ENCODE data around the gene TRIM2. TPM values are rescaled to one million over a fixed set of nuclear protein-coding genes. Genes with fewer than 3 reads are reported as not detected.

TRIM2 gene
- total and polyA plus RNA-seq, 2 of the 8 experiments (the other 6 are each of a cell fraction or from before 2014, with no cell fraction given) = 34.0 to 59.8 TPM

- Histone ChIP-seq H2BK20ac (ENCODE audit: low read length) (no peak overlapping the region), H3K56ac (replicated peaks; ENCODE audit: insufficient read length, low read depth, low read length) (no peak overlapping the region), H3K18ac (ENCODE audit: extremely low read depth, low read length) (no peak overlapping the region), H2BK15ac (ENCODE audit: low read length) (no peak overlapping the region), H3K27ac (ENCODE audit: low read depth, low read length) (no peak overlapping the region), H4K20me1 (replicated peaks in 1 of 2; ENCODE audit: control insufficient read depth in 1 of 2, insufficient read depth in 2 of 2, low read length in 2 of 2) (peaks cover 0 to 2% of the 10 kb centered on the region in 2 experiments), H2AK5ac (ENCODE audit: low read depth, low read length) (no peak overlapping the region), H3K27me3 (replicated peaks in 1 of 4; ENCODE audit: control insufficient read depth in 3 of 4, extremely low read depth in 1 of 4, insufficient read depth in 3 of 4, low read length in 3 of 4) (no peaks in the 10 kb centered on the region), H3K36me3 (ENCODE audit: control insufficient read depth in 2 of 4, insufficient read depth in 4 of 4, low read length in 3 of 4) (peaks cover 0 to 12% (median 2%) of the 10 kb centered on the region in 4 experiments; a peak in 4 of 8 replicates), H3K4ac (replicated peaks; ENCODE audit: insufficient read length, low read depth, low read length) (no peak overlapping the region), H3K9ac (replicated peaks in 1 of 4; ENCODE audit: extremely low read depth in 1 of 4, low read depth in 3 of 4, low read length in 3 of 4) (no peak overlapping the region), H2BK5ac (ENCODE audit: low read depth, low read length) (no peak overlapping the region), H4K8ac (ENCODE audit: extremely low read depth, insufficient read depth, low read length) (no peak overlapping the region), H3K4me1 (replicated peaks in 1 of 4; ENCODE audit: control insufficient read depth in 3 of 4, insufficient read depth in 4 of 4, low read length in 3 of 4) (no peaks in the 10 kb centered on the region), H3K23me2 (ENCODE audit: low read depth, low read length) (no peaks in the 10 kb centered on the region), H2AFZ (ENCODE audit: low read length) (no peak overlapping the region), H3K9me3 (ENCODE audit: insufficient read depth in 2 of 2, low read depth in 1 of 2, low read length in 1 of 2) (no peaks in the 10 kb centered on the region), H3K79me1 (ENCODE audit: low read depth, low read length) (no peaks in the 10 kb centered on the region), H2BK120ac (replicated peaks; ENCODE audit: low read depth, low read length) (no peak overlapping the region), H2BK12ac (ENCODE audit: low read depth, low read length) (no peak overlapping the region), H3K14ac (ENCODE audit: insufficient read length) (no peak overlapping the region), H3K4me3 (ENCODE audit: extremely low read depth in 1 of 4, insufficient read depth in 2 of 4, low read depth in 3 of 4, low read length in 4 of 4) (no peak overlapping the region), H4K5ac (ENCODE audit: insufficient read length, low read depth, low read length) (no peak overlapping the region), H3K23ac (ENCODE audit: insufficient read length) (no peak overlapping the region), H3K4me2 (ENCODE audit: insufficient read depth in 1 of 2, low read depth in 2 of 2, low read length in 2 of 2) (no peak overlapping the region), H3K79me2 (ENCODE audit: control insufficient read depth in 1 of 2, insufficient read depth in 2 of 2, low read length in 2 of 2) (no peaks in the 10 kb centered on the region), H4K91ac (replicated peaks; ENCODE audit: insufficient read length, low read length) (no peak overlapping the region)
- FAIRE-seq = no peak
- POLR2A ChIA-PET (ENCODE audit: partially characterized antibody) = no interaction called here
- CTCF ChIA-PET (ENCODE audit: partially characterized antibody) = no interaction called here
- DNase-seq (ENCODE audit: low read depth in 1 of 2, low spot score in 2 of 2) = no peak
- no peak for TF ChIP-seq CTCF (IDR thresholded peaks at IDR 0.05; ENCODE audit: control extremely low read depth in 1 of 3, insufficient read depth in 1 of 3, low read depth in 1 of 3, low read length in 3 of 3)
- TF ChIP-seq RBBP5 (IDR thresholded peaks at IDR 0.05; ENCODE audit: borderline replicate concordance, low read depth, low read length) = no peak
- no peak for TF ChIP-seq BRCA1 (IDR thresholded peaks at IDR 0.05; ENCODE audit: low read depth, low read length)
- TF ChIP-seq CEBPB (IDR thresholded peaks at IDR 0.05; ENCODE audit: low read depth, low read length) = no peak
- TF ChIP-seq TBP (IDR thresholded peaks at IDR 0.05; ENCODE audit: low read depth, low read length) = no peak
- TF ChIP-seq BACH1 (IDR thresholded peaks at IDR 0.05; ENCODE audit: low read length) = no peak
- TF ChIP-seq SIX5 (IDR thresholded peaks at IDR 0.05; ENCODE audit: low read depth, low read length) = no peak
- TF ChIP-seq ATF2 (IDR thresholded peaks at IDR 0.05; ENCODE audit: low read length) = no peak
- TF ChIP-seq CTBP2 (IDR thresholded peaks at IDR 0.05; ENCODE audit: borderline replicate concordance, insufficient read depth, insufficient read length, low read length) = no peak
- no peak for TF ChIP-seq POLR2AphosphoS5 (IDR thresholded peaks at IDR 0.05; ENCODE audit: low read depth, low read length)
- no peak for TF ChIP-seq POU5F1 (IDR thresholded peaks at IDR 0.05; ENCODE audit: low read depth, low read length)
These were observed 129.6 kb downstream of the TRIM2 start for GRCh38 chr4:153333874-153334273.
